H54 (cell line): ENCODE results near the gene SBK1.
"Not testable (repeated sequence)": the region's sequence is repeated elsewhere in the genome, so short reads cannot be mapped to it uniquely, and the experiment has no call there.

Source experiments
- DNase-seq: peaks from one replicate; pipeline ENCODE4 v3.0.0; 2011; ENCODE audit warnings: low spot score, mixed read lengths; ENCODE audit not compliant: insufficient read length
- FAIRE-seq: peaks from 3 replicates; lab custom pipeline; 2011; peaks lifted over from hg19 to GRCh38; lab: Jason Lieb, UNC
- POLR2A ChIP-seq: IDR thresholded peaks from 2 replicates; pipeline ENCODE4 v1.6.1; 2011; ENCODE audit warnings: low read depth, mild to moderate bottlenecking, low read length

Gene SBK1

GRCh38 chr16:28321700-28322411, 29.5 kb downstream of the SBK1 start:
- no peak for TF ChIP-seq POLR2A
- FAIRE-seq, result no peak
- peak; percentile 70 for DNase-seq

DNA sequence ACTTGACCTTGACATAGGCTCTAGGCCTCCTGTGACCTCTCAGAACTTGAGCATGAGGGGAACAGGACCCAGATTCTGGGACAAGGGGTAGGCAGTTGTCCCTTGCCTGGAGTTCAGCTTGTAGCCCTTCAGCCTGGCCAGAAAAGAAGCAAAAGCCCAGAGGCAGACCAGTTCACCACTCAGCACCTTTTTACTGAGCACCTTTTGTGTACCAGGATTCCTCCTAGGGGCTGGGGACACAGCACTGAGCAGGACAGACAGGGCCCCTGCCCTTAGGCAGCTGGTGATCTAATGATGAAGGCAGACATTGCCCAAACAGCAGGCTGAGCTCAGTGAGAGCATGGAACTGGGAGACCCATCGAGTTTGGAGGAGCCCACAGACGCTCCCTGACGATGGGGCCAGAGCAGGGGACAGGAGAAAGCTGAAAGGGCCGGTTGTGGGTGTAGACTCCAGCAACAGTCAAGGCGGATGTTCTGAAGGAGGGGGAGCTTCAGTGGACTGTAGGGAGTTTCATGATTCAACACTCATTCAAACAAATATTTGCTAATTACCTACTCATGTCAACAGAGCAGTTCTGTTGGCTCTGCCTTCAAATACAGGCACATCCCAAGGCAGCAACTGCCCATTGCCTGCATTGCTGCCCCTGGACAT, 32.0 kb downstream of the SBK1 start:
- TF ChIP-seq POLR2A, result no peak
- no peak for DNase-seq
- no peak for FAIRE-seq

DNA sequence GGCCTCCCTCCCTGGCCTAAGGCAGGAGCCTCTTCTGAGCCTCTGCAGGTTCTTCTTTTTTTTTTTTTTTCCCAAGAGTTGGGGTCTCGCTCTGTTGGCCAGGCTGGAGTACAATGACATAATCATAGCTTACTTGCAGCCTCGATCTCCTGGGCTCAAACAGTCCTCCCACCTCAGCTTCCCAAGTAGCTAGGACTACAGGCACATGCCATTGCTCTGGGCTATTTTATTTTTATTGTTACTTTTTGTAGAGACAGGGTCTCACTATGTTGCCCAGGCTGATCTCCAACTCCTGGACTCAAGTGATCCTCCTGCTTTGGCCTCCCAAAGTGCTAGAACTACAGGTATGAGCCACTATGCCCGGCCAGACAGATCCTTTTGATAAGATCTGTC, 32.6 kb downstream of the SBK1 start:
- FAIRE-seq (no peak), DNase-seq (no peak)
- TF ChIP-seq POLR2A, result no peak

- FAIRE-seq, result no peak
- no peak for TF ChIP-seq POLR2A
- DNase-seq, result peak; percentile 78
Observed at GRCh38 chr16:28326881-28327610, 34.7 kb downstream of the SBK1 start.

DNA sequence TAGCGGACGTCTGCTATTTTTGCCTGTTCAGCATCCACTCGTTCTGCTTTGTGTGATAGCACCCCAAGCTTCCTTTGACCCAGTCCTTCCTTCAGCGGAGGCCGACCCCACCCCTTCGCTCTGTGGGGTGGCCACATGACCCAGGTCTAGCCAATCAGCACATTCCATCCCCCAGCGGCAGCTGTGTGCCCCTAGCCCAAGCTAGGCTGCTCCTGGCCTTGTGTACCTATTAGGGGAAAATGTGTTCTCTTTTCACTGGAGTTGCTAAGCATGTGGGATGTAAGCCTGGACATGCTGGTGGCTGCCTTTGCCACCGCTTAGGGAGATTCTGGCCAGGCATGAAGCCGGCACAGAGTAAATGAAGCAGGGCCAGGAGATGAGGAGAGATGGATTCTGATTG, 37.9 kb downstream of the SBK1 start:
- not testable (repeated sequence) for DNase-seq, FAIRE-seq

DNA sequence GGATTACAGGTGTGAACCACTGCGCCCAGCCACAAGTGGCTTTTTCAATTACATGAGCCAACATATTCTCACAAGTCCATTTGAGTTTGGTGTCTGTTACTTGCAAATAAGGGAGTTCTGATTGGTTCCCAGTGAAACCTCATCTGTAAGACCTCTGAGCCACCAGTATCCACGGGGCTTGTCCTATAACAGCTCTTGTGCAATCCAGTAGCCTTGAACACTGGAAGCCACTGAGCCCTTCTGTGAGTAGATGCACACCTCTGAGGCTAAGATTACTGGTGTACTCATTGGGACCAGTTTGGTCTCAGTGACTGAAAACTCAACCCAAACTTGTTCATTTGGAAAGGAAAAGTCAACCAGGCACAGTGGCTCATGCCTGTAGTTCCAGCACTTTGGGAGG, 38.7 kb downstream of the SBK1 start:
- not testable (repeated sequence) for FAIRE-seq

DNA sequence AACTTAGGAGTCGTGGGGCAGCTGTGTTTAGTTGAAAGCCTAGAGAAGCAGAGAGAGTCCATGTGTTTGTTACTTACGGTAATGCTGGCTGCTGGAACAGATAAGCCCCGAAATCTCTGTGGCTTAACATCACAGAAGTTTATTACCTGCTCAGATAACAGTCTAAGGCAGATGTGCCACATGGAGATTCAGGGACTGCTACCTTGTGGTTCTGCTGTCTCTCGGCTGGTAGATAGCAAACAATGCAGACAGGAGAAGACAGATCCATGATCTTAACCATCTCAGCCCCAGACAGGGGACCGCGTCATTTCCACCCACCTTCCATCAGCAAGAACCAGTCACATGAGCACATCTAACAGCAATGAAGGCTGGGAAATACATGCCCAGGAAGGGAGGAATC, 40.3 kb downstream of the SBK1 start:
- not testable (repeated sequence) for FAIRE-seq

More for the DNA sequence above, 38.7 kb downstream of the SBK1 start:
- DNase-seq, result not testable (repeated sequence)

GRCh38 chr16:28335678-28336077, 43.4 kb downstream of the SBK1 start:
- DNase-seq, FAIRE-seq: not testable (repeated sequence)

More for the DNA sequence above, 40.3 kb downstream of the SBK1 start:
- DNase-seq, result not testable (repeated sequence)

GRCh38 chr16:28336940-28337710, 44.8 kb downstream of the SBK1 start:
- DNase-seq, FAIRE-seq: not testable (repeated sequence)

- FAIRE-seq, DNase-seq: not testable (repeated sequence)
Observed at GRCh38 chr16:28338230-28338629, 45.9 kb downstream of the SBK1 start.

GRCh38 chr16:28362600-28362999, 70.3 kb downstream of the SBK1 start:
- FAIRE-seq, DNase-seq: not testable (repeated sequence)

DNA sequence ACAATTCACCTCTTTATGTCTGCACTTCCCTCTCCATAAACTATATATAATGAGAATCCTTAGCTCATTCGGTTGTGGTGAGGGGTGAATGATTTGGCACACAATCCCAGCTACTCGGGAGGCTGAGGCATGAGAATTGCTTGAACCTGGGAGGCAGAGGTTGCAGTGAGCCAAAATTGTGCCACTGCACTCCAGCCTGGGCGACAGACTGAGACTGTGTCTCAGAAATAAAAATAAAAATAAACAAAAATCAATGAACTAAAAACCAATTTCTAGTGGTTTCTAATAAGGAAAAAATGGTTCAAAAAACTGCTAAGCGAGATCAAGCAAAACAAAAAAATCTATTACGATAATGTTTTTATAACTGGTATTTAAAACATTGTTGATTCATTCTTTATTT, 71.1 kb downstream of the SBK1 start, which contains the start of gene NPIPB6:
Gene NPIPB6, minus strand, starts transcription at position 101 of the 400 bp plus-strand sequence. CDS start 686 bp downstream, outside the sequence.
- DNase-seq, FAIRE-seq: not testable (repeated sequence)

DNA sequence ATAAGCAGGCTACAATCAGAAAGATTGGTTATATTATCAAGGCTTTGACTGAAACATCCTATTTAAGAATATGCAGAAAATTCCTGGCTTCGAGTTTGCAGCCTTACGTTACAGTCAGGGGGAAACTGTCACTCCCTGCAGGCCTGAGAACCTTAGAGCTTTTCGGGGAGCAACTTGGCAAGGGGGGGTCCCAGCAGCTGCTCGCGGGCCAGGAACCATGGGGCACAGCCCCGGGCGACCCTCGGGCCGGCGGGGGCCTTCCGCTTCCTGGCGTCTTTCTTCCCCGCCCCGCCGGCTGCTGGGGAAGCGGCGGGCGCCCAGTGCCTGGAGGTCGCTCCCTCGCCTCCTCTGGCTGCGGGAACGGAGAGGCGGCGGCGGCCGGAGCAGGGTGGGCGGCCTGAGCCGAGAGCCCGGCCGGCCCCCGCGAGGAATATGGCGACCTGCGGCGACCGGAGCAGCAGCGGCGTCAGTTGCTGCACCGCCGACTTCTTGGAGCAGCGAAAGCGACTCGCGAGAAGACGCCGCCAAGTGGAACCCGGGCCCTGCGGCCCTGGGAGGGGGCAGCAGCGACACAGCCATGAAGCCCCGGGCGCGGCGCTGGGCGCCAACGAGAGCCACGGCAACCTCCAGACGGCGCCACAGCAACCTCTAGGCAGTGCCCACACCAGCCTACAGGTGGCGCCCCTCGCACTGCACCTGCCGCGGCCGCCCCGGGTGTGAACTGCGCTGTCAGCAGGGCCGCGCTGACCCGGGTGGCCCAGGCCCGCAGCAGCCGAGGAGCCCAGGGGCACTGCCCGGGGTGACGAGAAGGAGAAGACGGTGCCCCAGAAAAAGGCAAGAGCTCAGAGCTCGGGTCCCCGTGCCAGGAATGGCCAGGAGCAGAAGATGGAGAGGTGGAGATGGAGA, 72.2 kb downstream of the SBK1 start:
- not testable (repeated sequence) for FAIRE-seq, DNase-seq

DNA sequence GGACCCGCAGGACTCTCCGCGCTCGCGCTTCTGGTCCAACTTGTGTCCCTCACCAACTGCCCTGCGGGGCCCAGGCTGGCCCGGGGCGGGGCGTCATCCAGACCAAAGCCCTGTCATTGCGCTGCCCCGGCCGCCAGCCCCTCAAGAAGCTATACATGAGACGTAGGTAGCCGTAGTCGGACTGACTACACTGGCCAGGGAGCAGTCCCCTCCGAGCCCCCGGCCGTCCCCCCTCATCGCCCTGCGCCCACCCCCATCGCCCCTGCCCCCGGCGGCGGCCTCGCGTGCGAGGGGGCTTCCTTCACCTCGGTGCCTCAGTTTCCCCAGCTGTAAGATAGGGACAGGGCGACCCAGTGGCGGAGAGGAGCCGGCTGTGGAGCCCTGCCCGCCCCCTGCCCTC, 75.6 kb downstream of the SBK1 start:
- DNase-seq, FAIRE-seq: not testable (repeated sequence)
